GM12874 (cell line): ENCODE measurements around the gene CAV3.

Experiments
- CTCF ChIP-seq: IDR thresholded peaks from 2 replicates; pipeline ENCODE4 v1.5.1; 2011; ENCODE audit warnings: low read depth, mild to moderate bottlenecking, control low read depth, low read length, moderate library complexity; ENCODE audit not compliant: insufficient read depth

CAV3 gene

GRCh38 chr3:8760506-8760905, 26.9 kb downstream of the CAV3 start:
- TF ChIP-seq CTCF = no peak

- no peak for TF ChIP-seq CTCF
These were observed 28.3 kb downstream of the CAV3 start for GRCh38 chr3:8761866-8762265.

GRCh38 chr3:8762607-8763377, 29.2 kb downstream of the CAV3 start:
- TF ChIP-seq CTCF = no peak

- TF ChIP-seq CTCF = no peak
These were observed 30.9 kb downstream of the CAV3 start for GRCh38 chr3:8764528-8764927.

- no peak for TF ChIP-seq CTCF
These were observed 31.9 kb downstream of the CAV3 start for GRCh38 chr3:8765528-8765927.

GRCh38 chr3:8766148-8766547, 32.5 kb downstream of the CAV3 start:
- TF ChIP-seq CTCF = no peak

GRCh38 chr3:8767256-8767666, 33.7 kb downstream of the CAV3 start:
- TF ChIP-seq CTCF = no peak
